Fibroblast of lung (primary cell): ENCODE data around the gene ETV6.
"Not testable (repeated sequence)": the region's sequence is repeated elsewhere in the genome, so short reads cannot be mapped to it uniquely, and the experiment has no call there.

ENCODE experiments used
- EZH2 ChIP-seq: IDR thresholded peaks from 2 replicates; pipeline ENCODE4 v1.5.1; 2012; ENCODE audit warnings: low read length, control low read depth, mild to moderate bottlenecking; ENCODE audit errors: missing control alignments
- TF ChIP-seq, protein P1 (sequence below), 2 donors: IDR thresholded peaks in 1 of 2; conservative IDR thresholded peaks in 1 of 2; 1 replicate in 1 of 2; 2 replicates in 1 of 2; pipeline ENCODE4 v1.5.1; 2011 to 2012; ENCODE audit warnings: low read length in 2 of 2, control low read depth in 1 of 2, inconsistent platforms in 1 of 2, low read depth in 1 of 2, mild to moderate bottlenecking in 1 of 2

GRCh38 chr12:11627709-11628108 lies 21.8 kb upstream of the ETV6 start:
- TF ChIP-seq, protein P1, sequence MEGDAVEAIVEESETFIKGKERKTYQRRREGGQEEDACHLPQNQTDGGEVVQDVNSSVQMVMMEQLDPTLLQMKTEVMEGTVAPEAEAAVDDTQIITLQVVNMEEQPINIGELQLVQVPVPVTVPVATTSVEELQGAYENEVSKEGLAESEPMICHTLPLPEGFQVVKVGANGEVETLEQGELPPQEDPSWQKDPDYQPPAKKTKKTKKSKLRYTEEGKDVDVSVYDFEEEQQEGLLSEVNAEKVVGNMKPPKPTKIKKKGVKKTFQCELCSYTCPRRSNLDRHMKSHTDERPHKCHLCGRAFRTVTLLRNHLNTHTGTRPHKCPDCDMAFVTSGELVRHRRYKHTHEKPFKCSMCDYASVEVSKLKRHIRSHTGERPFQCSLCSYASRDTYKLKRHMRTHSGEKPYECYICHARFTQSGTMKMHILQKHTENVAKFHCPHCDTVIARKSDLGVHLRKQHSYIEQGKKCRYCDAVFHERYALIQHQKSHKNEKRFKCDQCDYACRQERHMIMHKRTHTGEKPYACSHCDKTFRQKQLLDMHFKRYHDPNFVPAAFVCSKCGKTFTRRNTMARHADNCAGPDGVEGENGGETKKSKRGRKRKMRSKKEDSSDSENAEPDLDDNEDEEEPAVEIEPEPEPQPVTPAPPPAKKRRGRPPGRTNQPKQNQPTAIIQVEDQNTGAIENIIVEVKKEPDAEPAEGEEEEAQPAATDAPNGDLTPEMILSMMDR (conservative IDR thresholded peaks at IDR 0.05 in 1 of 2, IDR thresholded peaks at IDR 0.05 in 1 of 2; ENCODE audit: low read depth in 1 of 2, low read length in 2 of 2), result not testable (repeated sequence)
- TF ChIP-seq EZH2, result not testable (repeated sequence)
